Karpas-422 (cell line): ENCODE measurements around the gene SLC38A6. TPM values are rescaled to one million over a fixed set of nuclear protein-coding genes. Genes with fewer than 3 reads are reported as not detected.

Source experiments
- DNase-seq: peaks from one replicate; pipeline ENCODE4 v3.0.0-alpha.2; 2015
- H2AFZ ChIP-seq: fragments of 200-600 bp; sonication (generic); 2 replicates; pipeline ENCODE4 v1.6.1; 2014; ENCODE audit warnings: antibody characterized with exemption, low read length, mixed read lengths
- H3K27ac ChIP-seq: fragments of 200-600 bp; sonication (generic); 2 replicates; pipeline ENCODE4 v1.5.1; 2014; ENCODE audit warnings: mild to moderate bottlenecking, low read length, moderate library complexity
- H3K27me3 ChIP-seq: fragments of 200-600 bp; sonication (generic); 2 replicates; pipeline ENCODE4 v1.6.1; 2014; ENCODE audit warnings: low read length, mixed read lengths
- H3K36me3 ChIP-seq: fragments of 200-600 bp; sonication (generic); 2 replicates; pipeline ENCODE4 v1.6.1; 2014; ENCODE audit warnings: low read length, mixed read lengths; ENCODE audit not compliant: insufficient read depth
- H3K4me1 ChIP-seq: fragments of 200-600 bp; sonication (generic); 2 replicates; pipeline ENCODE4 v1.6.1; 2014; ENCODE audit warnings: mild to moderate bottlenecking, low read length, mixed read lengths
- H3K4me2 ChIP-seq: fragments of 200-600 bp; sonication (generic); 2 replicates; pipeline ENCODE4 v1.6.1; 2014; ENCODE audit warnings: low read length, low read depth, mild to moderate bottlenecking; ENCODE audit not compliant: poor library complexity, severe bottlenecking
- H3K4me3 ChIP-seq: fragments of 200-600 bp; sonication (generic); 2 replicates; pipeline ENCODE4 v1.5.1; 2014; ENCODE audit warnings: mild to moderate bottlenecking, antibody characterized with exemption, low read length, mixed read lengths
- H3K79me2 ChIP-seq: fragments of 200-600 bp; sonication (generic); 2 replicates; pipeline ENCODE4 v1.6.1; 2014; ENCODE audit warnings: mild to moderate bottlenecking, low read length, mixed read lengths
- H3K9ac ChIP-seq: fragments of 200-600 bp; sonication (generic); 2 replicates; pipeline ENCODE4 v1.6.0; 2014; ENCODE audit warnings: low read length
- H3K9me2 ChIP-seq: fragments of 200-600 bp; sonication (generic), shearing (Covaris generic); replicated peaks from 2 replicates; pipeline ENCODE4 v1.6.0; 2014; ENCODE audit warnings: mild to moderate bottlenecking, low read length, moderate library complexity; ENCODE audit not compliant: insufficient read depth
- H3K9me3 ChIP-seq: fragments of 300-700, 200-600 bp; sonication (generic); 2 replicates; pipeline ENCODE4 v1.6.1; 2014; ENCODE audit warnings: low read length, mixed read lengths
- H4K20me1 ChIP-seq: fragments of 200-600 bp; sonication (generic); 2 replicates; pipeline ENCODE4 v1.6.1; 2014; ENCODE audit warnings: mild to moderate bottlenecking, antibody characterized with exemption, low read length, low read depth; ENCODE audit not compliant: insufficient read depth
- total RNA-seq: library from RNA; depleted of rRNA; stranded (reverse); fragments of >200 nt; shearing (Covaris generic); gene quantifications from 2 replicates; pipeline ENCODE4 v1.2.3, GENCODE V29; 2014; ENCODE audit warnings: low replicate concordance; rRNA removed

The SLC38A6 gene
- total RNA-seq: 96.8 and 141 TPM in 2 replicates

- Histone ChIP-seq H3K4me2 (peak within 1 kb of the TSS; percentile 82), H3K4me3 (peak within 1 kb of the TSS; percentile 89), H3K9me3 (no peaks in the 10 kb centered on the region), H3K79me2 (peaks cover 98% of the 10 kb centered on the region), H3K27ac (peak within 1 kb of the TSS; percentile 82), H3K27me3 (no peaks in the 10 kb centered on the region), H3K4me1 (peaks cover 83% of the 10 kb centered on the region), H2AFZ (no peak within 1 kb of the TSS; the same call in 1 of the 2 replicates), H3K9me2 (no peaks in the 10 kb centered on the region), H3K36me3 (peaks cover 72% of the 10 kb centered on the region), H3K9ac (peak within 1 kb of the TSS; percentile 86), H4K20me1 (no peaks in the 10 kb centered on the region)
- DNase-seq: peak; percentile 99
Observed at GRCh38 chr14:60980811-60981632, at the start of gene SLC38A6, which contains the start of gene TRMT5. SLC38A6 (plus strand) TSS chr14:60981245; CDS start chr14:60981278, 33 bp downstream. TRMT5 (minus strand) TSS chr14:60981079; CDS start chr14:60980973, 106 bp downstream.

- Histone ChIP-seq H3K27me3 (no peaks in the 10 kb centered on the region), H3K9me2 (no peaks in the 10 kb centered on the region), H3K27ac (no peak overlapping the region), H3K9me3 (peaks cover 5% of the 10 kb centered on the region; the same call in 1 of the 2 replicates), H3K9ac (no peak overlapping the region), H3K4me3 (no peak overlapping the region), H3K36me3 (peaks cover 9% of the 10 kb centered on the region), H3K4me1 (peaks cover 22% of the 10 kb centered on the region), H2AFZ (no peak overlapping the region), H3K79me2 (peaks cover 69% of the 10 kb centered on the region), H4K20me1 (no peaks in the 10 kb centered on the region), H3K4me2 (no peak overlapping the region)
- no peak for DNase-seq
Observed at GRCh38 chr14:60933920-60934655, 47.0 kb upstream of the SLC38A6 start.

GRCh38 chr14:60935319-60935718, 45.7 kb upstream of the SLC38A6 start:
- peaks cover 67% of the 10 kb centered on the region for H3K79me2 ChIP-seq
- no peak overlapping the region for H3K9ac ChIP-seq
- no peaks in the 10 kb centered on the region for H3K9me2 ChIP-seq
- no peak overlapping the region for H3K27ac ChIP-seq
- H2AFZ ChIP-seq: no peak overlapping the region
- H3K27me3 ChIP-seq: no peaks in the 10 kb centered on the region
- peaks cover 9% of the 10 kb centered on the region for H3K36me3 ChIP-seq
- no peak for DNase-seq
- peaks cover 5% of the 10 kb centered on the region; the same call in 1 of the 2 replicates for H3K9me3 ChIP-seq
- no peaks in the 10 kb centered on the region for H4K20me1 ChIP-seq
- H3K4me2 ChIP-seq: no peak overlapping the region
- no peak overlapping the region for H3K4me3 ChIP-seq
- H3K4me1 ChIP-seq: peaks cover 14% of the 10 kb centered on the region

GRCh38 chr14:60943637-60944032, 37.4 kb upstream of the SLC38A6 start:
- no peaks in the 10 kb centered on the region for H3K9me3 ChIP-seq
- H3K27ac ChIP-seq: no peak overlapping the region
- DNase-seq: no peak
- no peaks in the 10 kb centered on the region for H3K27me3 ChIP-seq
- no peaks in the 10 kb centered on the region for H3K9me2 ChIP-seq
- H4K20me1 ChIP-seq: no peaks in the 10 kb centered on the region
- no peak overlapping the region for H3K4me2 ChIP-seq
- H3K36me3 ChIP-seq: 0 out of 2 replicates have a peak, but pooled peaks cover 5% of the 10 kb centered on the region
- H3K9ac ChIP-seq: no peak overlapping the region
- no peak overlapping the region for H2AFZ ChIP-seq
- peaks cover 59% of the 10 kb centered on the region for H3K79me2 ChIP-seq
- no peaks in the 10 kb centered on the region for H3K4me1 ChIP-seq
- no peak overlapping the region for H3K4me3 ChIP-seq

GRCh38 chr14:60944204-60944603, 36.8 kb upstream of the SLC38A6 start:
- Histone ChIP-seq H3K4me1 (no peaks in the 10 kb centered on the region), H3K27ac (0 out of 2 replicates have a peak overlapping the region, but pooled peaks have one; percentile 3), H3K27me3 (no peaks in the 10 kb centered on the region), H3K79me2 (peaks cover 57% of the 10 kb centered on the region), H4K20me1 (no peaks in the 10 kb centered on the region), H3K9me3 (no peaks in the 10 kb centered on the region), H3K9me2 (no peaks in the 10 kb centered on the region), H3K9ac (no peak overlapping the region), H2AFZ (no peak overlapping the region), H3K4me3 (no peak overlapping the region), H3K4me2 (no peak overlapping the region), H3K36me3 (0 out of 2 replicates have a peak, but pooled peaks cover 5% of the 10 kb centered on the region)
- no peak for DNase-seq

GRCh38 chr14:60945984-60946383, 35.1 kb upstream of the SLC38A6 start:
- Histone ChIP-seq H3K9ac (no peak overlapping the region), H2AFZ (no peak overlapping the region), H4K20me1 (no peaks in the 10 kb centered on the region), H3K9me2 (no peaks in the 10 kb centered on the region), H3K79me2 (peaks cover 59% of the 10 kb centered on the region), H3K27me3 (no peaks in the 10 kb centered on the region), H3K27ac (no peak overlapping the region), H3K4me1 (no peaks in the 10 kb centered on the region), H3K9me3 (no peaks in the 10 kb centered on the region), H3K4me3 (no peak overlapping the region), H3K4me2 (no peak overlapping the region), H3K36me3 (0 out of 2 replicates have a peak, but pooled peaks cover 5% of the 10 kb centered on the region)
- no peak for DNase-seq

GRCh38 chr14:60946773-60947172, 34.3 kb upstream of the SLC38A6 start:
- Histone ChIP-seq H3K36me3 (0 out of 2 replicates have a peak, but pooled peaks cover 5% of the 10 kb centered on the region), H3K27ac (no peak overlapping the region), H3K79me2 (peaks cover 63% of the 10 kb centered on the region), H3K4me1 (no peaks in the 10 kb centered on the region), H3K9ac (no peak overlapping the region), H3K4me2 (no peak overlapping the region), H3K9me2 (no peaks in the 10 kb centered on the region), H2AFZ (no peak overlapping the region), H3K9me3 (no peaks in the 10 kb centered on the region), H3K4me3 (no peak overlapping the region), H4K20me1 (no peaks in the 10 kb centered on the region), H3K27me3 (no peaks in the 10 kb centered on the region)
- DNase-seq: no peak
